Fibroblast of skin of scalp (primary cell): Measurements from ENCODE around the gene ABTB1.

ENCODE experiments used
- DNase-seq: peaks from one replicate; pipeline ENCODE4 v3.0.0-alpha.2; 2013

ABTB1 gene

DNA sequence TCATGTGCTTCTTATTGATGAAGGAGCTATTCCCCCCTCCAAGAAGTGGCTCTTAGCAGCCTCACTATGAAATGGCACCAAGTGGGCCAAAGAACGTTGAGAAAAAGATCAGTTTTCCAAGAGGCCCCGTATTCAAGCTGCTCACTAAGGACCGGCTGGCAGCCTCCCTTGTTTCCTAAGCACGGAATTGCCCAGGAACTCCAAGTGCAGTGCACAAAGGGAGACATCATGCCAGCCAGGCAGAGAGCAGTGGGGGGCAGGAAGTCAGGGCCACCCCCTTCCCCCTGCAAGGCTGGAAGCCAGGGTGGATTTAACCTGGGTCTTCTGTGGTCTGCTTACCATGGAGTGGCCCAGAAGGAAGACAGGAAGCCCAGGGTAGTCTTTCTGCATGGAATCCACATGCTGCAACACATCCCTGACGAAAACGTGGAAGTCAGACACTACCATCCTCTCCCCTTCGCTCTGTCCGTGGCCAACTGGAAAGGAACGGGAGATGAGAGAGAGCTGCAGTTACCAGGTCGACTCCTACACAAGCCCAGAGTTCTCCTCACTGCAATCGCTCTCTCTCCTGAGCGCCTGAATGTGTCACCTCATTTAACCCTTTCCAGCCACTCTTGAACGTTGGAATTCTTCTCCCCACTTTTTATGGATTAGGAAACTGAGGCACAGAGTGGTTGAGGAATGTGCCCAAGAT is 49.5 kb downstream of the ABTB1 start:
- DNase-seq: no peak

DNA sequence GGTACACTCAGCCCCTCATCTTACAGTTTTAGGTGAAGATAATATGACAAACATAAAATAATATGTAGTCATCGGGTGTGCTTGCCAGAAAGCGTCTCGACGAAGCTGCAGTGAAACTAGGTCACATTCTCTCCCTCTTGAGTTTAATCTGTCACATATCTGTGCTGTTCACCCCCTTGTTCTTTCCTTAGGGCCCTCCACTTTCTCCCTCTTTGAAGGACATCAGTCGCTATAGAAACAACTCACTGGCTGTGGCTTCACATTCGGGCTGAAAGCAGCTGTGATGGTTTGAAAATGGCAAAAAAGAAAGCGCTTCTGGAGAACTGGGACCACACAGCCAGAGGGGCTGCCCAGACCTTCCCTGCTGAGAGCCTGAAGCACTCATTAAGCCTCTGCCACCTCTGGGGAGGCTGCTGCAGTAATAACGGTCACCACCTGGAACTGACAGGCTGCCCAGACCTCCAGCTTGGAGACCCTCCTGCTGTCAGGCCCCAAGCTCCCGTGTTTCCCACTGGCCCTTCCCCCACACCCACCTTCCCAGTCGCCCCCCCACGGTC is 50.3 kb downstream of the ABTB1 start:
- DNase-seq: peak; percentile 33

DNA sequence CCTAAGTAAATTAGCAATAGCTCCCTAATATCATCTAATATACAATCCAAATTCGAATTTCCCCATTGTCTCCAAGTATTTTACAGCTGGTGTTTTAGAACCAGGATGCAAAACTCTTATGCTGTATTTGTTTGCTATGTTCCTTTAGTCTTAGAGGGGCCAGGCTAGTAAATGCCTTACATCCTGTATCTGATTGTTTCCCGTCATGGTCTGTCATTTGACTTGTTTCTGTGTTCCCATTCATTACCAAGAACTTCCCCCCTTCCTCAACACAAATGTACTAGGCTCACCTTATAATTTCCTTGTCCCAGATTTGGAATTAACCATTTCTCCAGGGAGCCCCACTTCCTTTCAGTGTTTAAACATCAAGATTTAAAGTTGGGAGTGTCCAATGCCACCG is 54.1 kb downstream of the ABTB1 start:
- no peak for DNase-seq

DNA sequence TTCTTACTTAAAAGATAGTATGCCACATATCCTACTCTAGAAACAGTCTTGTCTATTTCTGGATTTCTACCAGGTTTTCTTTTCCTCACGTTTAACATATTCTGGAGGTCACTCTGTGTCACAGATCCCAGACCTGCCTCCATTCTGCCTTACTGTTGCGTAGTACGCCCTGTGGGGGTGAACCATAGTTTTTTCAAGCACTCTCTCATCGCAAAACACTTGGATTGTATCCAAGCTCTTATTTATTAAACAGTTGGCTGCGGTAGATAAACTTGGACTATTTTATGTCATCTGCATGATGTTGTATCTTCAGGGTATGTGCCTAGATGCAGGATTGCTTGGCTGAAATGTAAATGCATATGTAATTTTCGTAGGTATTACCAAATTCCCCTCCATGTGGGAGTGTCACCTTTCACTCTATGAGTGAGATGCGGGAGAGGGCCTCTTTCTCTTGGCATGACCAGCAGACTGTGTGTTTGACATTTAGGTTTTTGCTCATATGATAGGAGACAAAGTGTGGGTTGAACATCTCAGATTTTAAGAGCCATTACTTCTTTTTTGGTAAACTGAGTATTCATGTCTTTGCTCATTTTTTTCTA is 55.8 kb downstream of the ABTB1 start:
- DNase-seq: no peak

DNA sequence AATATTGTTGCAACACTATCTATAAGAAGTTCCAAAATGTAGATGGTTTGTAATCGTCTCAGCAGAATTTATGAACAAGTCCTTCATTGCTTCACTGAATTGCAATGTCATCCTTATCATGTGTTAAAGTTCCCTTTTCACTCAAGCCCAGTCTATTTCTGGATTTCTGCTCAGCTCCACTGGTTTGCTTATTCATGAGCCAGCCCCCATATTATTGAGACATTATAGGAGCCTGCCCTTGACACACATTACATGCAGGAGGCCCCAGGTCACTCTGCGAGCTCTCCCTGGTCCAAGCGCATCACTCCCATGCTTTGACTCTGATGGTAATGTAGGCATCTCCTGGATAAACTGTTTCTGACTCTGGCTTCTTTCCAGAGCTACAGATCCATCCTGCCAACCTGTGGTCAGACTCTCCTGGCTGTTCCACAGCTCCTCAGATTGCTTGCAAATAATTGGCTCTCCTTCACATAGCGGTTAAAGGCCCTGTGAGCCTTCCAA is 56.9 kb downstream of the ABTB1 start:
- no peak for DNase-seq

- no peak for DNase-seq
Observed at GRCh38 chr3:127730171-127730570, 57.4 kb downstream of the ABTB1 start.
